PC-9 (cell line): Measurements from ENCODE around the gene BEX4. TPM values are rescaled to one million over a fixed set of nuclear protein-coding genes. Genes with fewer than 3 reads are reported as not detected.

ENCODE experiments used
- BruUV-seq: library from RNA; stranded (reverse); fragments of 400-500 nt; replicated peaks from 2 replicates; lab custom pipeline; 2021; lab: Mats Ljungman, UMichigan
- CTCF ChIA-PET: fragments of 300-600 bp; sonication (Branson Sonifier 250); formaldehyde crosslinking; loops from one replicate; lab custom pipeline; 2022; ENCODE audit warnings: antibody characterized with exemption; lab: Charles Lee
- POLR2A ChIA-PET: fragments of 300-600 bp; sonication (Branson Sonifier 250); formaldehyde crosslinking; loops from one replicate; lab custom pipeline; 2022; ENCODE audit warnings: antibody characterized with exemption; ENCODE audit not compliant: unreplicated experiment; lab: Charles Lee
- DNase-seq, 2 experiments: peaks; one replicate each; pipeline versions ENCODE4 v3.0.0 to v3.0.0-alpha.2; 2015 to 2022; ENCODE audit warnings: mixed read lengths in 1 of 2
- H2AFZ ChIP-seq: fragments of 200-600 bp; sonication (generic); 2 replicates; pipeline ENCODE4 v1.8.1; 2017; ENCODE audit warnings: antibody characterized with exemption
- H3F3A ChIP-seq: fragments of 200-600 bp; sonication (generic); 2 replicates; pipeline ENCODE4 v1.8.1; 2017; ENCODE audit warnings: antibody characterized with exemption, mild to moderate bottlenecking, low read depth; ENCODE audit not compliant: insufficient read depth
- H3K27ac ChIP-seq: fragments of 200-600 bp; sonication (generic); 2 replicates; pipeline ENCODE4 v1.6.1; 2016; ENCODE audit warnings: mixed run types
- H3K27me3 ChIP-seq: fragments of 200-600 bp; sonication (generic); 2 replicates; pipeline ENCODE4 v1.6.1; 2016; ENCODE audit warnings: low read depth, mixed run types; ENCODE audit not compliant: insufficient read depth
- H3K36me3 ChIP-seq: fragments of 200-600 bp; sonication (generic); 2 replicates; pipeline ENCODE4 v1.6.1; 2016; ENCODE audit warnings: low read depth, mixed run types
- H3K4me1 ChIP-seq: fragments of 200-600 bp; sonication (generic); replicated peaks from 2 replicates; pipeline ENCODE4 v1.6.1; 2016; ENCODE audit warnings: mixed run types; ENCODE audit not compliant: insufficient read depth
- H3K4me2 ChIP-seq: fragments of 200-600 bp; sonication (generic); 2 replicates; pipeline ENCODE4 v1.6.1; 2017; ENCODE audit warnings: mixed run types
- H3K4me3 ChIP-seq: fragments of 200-600 bp; sonication (generic); 2 replicates; pipeline ENCODE4 v1.6.1; 2016; ENCODE audit warnings: mixed run types
- H3K79me2 ChIP-seq: fragments of 200-600 bp; sonication (generic); 2 replicates; pipeline ENCODE4 v1.6.1; 2017; ENCODE audit warnings: low read depth, mixed run types
- H3K9me2 ChIP-seq: fragments of 200-600 bp; sonication (generic); 2 replicates; pipeline ENCODE4 v1.8.1; 2017; ENCODE audit warnings: mild to moderate bottlenecking; ENCODE audit not compliant: insufficient read depth
- H3K9me3 ChIP-seq: fragments of 200-600 bp; sonication (generic); 2 replicates; pipeline ENCODE4 v1.8.1; 2016; ENCODE audit warnings: low read depth; ENCODE audit not compliant: insufficient read depth
- H4K20me1 ChIP-seq: fragments of 200-600 bp; sonication (generic); 2 replicates; pipeline ENCODE4 v1.8.1; 2017; ENCODE audit not compliant: insufficient read depth
- EZH2 ChIP-seq: fragments of 200-600 bp; sonication (generic); IDR thresholded peaks from 2 replicates; pipeline ENCODE4 v1.8.0; 2017; ENCODE audit warnings: antibody characterized with exemption, low read depth
- intact Hi-C: fragments of 100-400 bp; cut with micrococcal nuclease; formaldehyde crosslinking; loops from one replicate; pipeline ENCODE4 v1.10.0; 2022; ENCODE audit not compliant: unreplicated experiment
- total RNA-seq: library from RNA; stranded (reverse); gene quantifications from 2 replicates; pipeline ENCODE4 v1.2.3, GENCODE V29; 2021
- TF ChIP-seq, protein P1 (sequence below): fragments of 200-600 bp; sonication (generic); conservative IDR thresholded peaks from 2 replicates; pipeline ENCODE4 v1.6.1; 2017; ENCODE audit warnings: mixed run types, antibody characterized with exemption, mild to moderate bottlenecking, moderate library complexity

The BEX4 gene
- total RNA-seq, 1 experiment from 2014 or later, result 1.0 TPM

GRCh38 chrX:103248553-103248952 lies 33.6 kb downstream of the BEX4 start:
- Histone ChIP-seq H3K4me3 (no peak overlapping the region), H3K9me3 (no peaks in the 10 kb centered on the region), H3K4me1 (no peaks in the 10 kb centered on the region), H3F3A (no peaks in the 10 kb centered on the region), H3K27me3 (no peaks in the 10 kb centered on the region), H2AFZ (no peak overlapping the region), H3K36me3 (no peaks in the 10 kb centered on the region), H3K9me2 (no peaks in the 10 kb centered on the region), H3K4me2 (no peak overlapping the region), H4K20me1 (no peaks in the 10 kb centered on the region), H3K27ac (no peak overlapping the region), H3K79me2 (no peaks in the 10 kb centered on the region)
- TF ChIP-seq, protein P1, sequence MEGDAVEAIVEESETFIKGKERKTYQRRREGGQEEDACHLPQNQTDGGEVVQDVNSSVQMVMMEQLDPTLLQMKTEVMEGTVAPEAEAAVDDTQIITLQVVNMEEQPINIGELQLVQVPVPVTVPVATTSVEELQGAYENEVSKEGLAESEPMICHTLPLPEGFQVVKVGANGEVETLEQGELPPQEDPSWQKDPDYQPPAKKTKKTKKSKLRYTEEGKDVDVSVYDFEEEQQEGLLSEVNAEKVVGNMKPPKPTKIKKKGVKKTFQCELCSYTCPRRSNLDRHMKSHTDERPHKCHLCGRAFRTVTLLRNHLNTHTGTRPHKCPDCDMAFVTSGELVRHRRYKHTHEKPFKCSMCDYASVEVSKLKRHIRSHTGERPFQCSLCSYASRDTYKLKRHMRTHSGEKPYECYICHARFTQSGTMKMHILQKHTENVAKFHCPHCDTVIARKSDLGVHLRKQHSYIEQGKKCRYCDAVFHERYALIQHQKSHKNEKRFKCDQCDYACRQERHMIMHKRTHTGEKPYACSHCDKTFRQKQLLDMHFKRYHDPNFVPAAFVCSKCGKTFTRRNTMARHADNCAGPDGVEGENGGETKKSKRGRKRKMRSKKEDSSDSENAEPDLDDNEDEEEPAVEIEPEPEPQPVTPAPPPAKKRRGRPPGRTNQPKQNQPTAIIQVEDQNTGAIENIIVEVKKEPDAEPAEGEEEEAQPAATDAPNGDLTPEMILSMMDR, result peak; percentile 57; the same call in 1 of the 2 replicates
- TF ChIP-seq EZH2, result no peak
- POLR2A ChIA-PET, result no interaction called here
- DNase-seq, result no peak
- intact Hi-C loops, result loop anchor here (1.0 kb wide), 1 partner anchor 37 kb away; no protein-coding TSS in a partner anchor
- BruUV-seq, result no TSS peak
- CTCF ChIA-PET, result no interaction called here

DNA sequence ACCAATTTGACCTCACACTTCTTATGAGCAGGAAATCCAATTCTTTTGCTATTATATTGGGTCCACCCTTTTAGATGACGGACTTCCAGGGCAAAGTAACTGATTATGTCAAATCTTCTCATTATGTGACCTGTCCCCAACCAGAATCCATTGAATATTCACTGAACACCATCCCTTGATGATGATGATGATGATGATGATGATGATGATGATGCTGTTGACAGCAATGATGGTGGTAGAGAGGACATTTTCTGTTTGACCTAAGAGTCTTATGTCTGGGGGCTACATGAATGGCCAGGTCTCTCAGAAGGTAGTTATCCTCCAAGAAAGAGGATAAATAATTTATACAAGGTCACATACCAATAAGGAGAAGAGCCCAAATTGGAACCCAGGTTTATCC lies 34.9 kb downstream of the BEX4 start:
- no peaks in the 10 kb centered on the region for H3K9me3 ChIP-seq
- TF ChIP-seq, protein P1, result no peak
- no peaks in the 10 kb centered on the region for H3K4me1 ChIP-seq
- no peak overlapping the region for H2AFZ ChIP-seq
- no peak overlapping the region for H3K27ac ChIP-seq
- no peaks in the 10 kb centered on the region for H3K9me2 ChIP-seq
- ChIA-PET CTCF (no interaction called here), POLR2A (no interaction called here)
- DNase-seq, result no peak
- no peaks in the 10 kb centered on the region for H3F3A ChIP-seq
- H3K79me2 ChIP-seq, result 0 out of 2 replicates have a peak, but pooled peaks cover 3% of the 10 kb centered on the region
- H3K4me3 ChIP-seq, result no peak overlapping the region
- no peaks in the 10 kb centered on the region for H3K36me3 ChIP-seq
- H4K20me1 ChIP-seq, result no peaks in the 10 kb centered on the region
- intact Hi-C loops, result no loop called here
- no TSS peak for BruUV-seq
- no peaks in the 10 kb centered on the region for H3K27me3 ChIP-seq
- H3K4me2 ChIP-seq, result no peak overlapping the region

DNA sequence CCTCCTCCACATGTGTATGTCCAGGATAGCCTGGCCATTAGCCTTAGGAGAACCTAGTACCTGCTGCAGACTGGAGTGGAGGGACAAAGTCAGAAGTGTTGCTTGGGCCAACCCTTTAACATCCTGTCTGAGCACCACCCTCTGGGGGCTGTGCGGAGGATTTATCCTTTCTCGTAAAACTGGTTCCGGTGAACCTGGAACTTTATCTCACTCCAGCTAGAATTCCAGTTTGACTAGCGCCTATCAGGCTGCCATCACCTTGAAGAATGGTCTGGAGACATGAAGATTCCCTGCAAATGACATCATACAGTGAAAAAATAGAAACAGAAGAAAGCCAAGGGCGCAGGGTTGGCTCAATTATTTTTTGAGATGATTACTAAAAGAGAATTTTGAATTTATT lies 36.1 kb downstream of the BEX4 start:
- Histone ChIP-seq H3K36me3 (no peaks in the 10 kb centered on the region), H3K9me3 (no peaks in the 10 kb centered on the region), H3K27ac (no peak overlapping the region), H3F3A (no peaks in the 10 kb centered on the region), H3K27me3 (no peaks in the 10 kb centered on the region), H3K4me1 (no peaks in the 10 kb centered on the region), H2AFZ (no peak overlapping the region), H4K20me1 (no peaks in the 10 kb centered on the region), H3K4me3 (no peak overlapping the region), H3K9me2 (no peaks in the 10 kb centered on the region), H3K79me2 (0 out of 2 replicates have a peak, but pooled peaks cover 3% of the 10 kb centered on the region), H3K4me2 (no peak overlapping the region)
- POLR2A ChIA-PET, result no interaction called here
- CTCF ChIA-PET, result no interaction called here
- BruUV-seq, result no TSS peak
- intact Hi-C loops, result no loop called here
- peak in 1 of 2 experiments; percentile 16 for DNase-seq
- TF ChIP-seq, protein P1, result no peak
